Gastrocnemius medialis (tissue), 4 donors: ENCODE measurements around the gene ZNF124. TPM values are rescaled to one million over a fixed set of nuclear protein-coding genes. Genes with fewer than 3 reads are reported as not detected.
A peak's percentile ranks its signal among the peaks of the same experiment; 100 is the strongest.
"Not testable (repeated sequence)": the region's sequence is repeated elsewhere in the genome, so short reads cannot be mapped to it uniquely, and the experiment has no call there.

ENCODE experiments used
- ATAC-seq, 2 donors: fragments of 150-250 bp; one replicate each; pipeline ENCODE4 v1.9.1; 2016
- DNase-seq, 2 donors: peaks; one replicate each; pipeline ENCODE4 v3.0.0-alpha.2; 2019
- H3K27ac ChIP-seq, 4 donors: fragments of 200-600 bp; sonication (generic); 1 replicate in 1 of 4; 2 replicates in 3 of 4; pipeline ENCODE4 v1.5.1; 2016 to 2018; ENCODE audit warnings: mild to moderate bottlenecking in 2 of 4, moderate library complexity in 1 of 4
- H3K27me3 ChIP-seq, 3 donors: fragments of 200-600 bp; sonication (generic) in 2 of 3; 1 replicate in 1 of 3; 2 replicates in 2 of 3; pipeline versions ENCODE4 v1.5.1 to v1.6.0; 2016 to 2019; ENCODE audit warnings: mild to moderate bottlenecking in 1 of 3, moderate library complexity in 1 of 3
- H3K36me3 ChIP-seq, 2 donors: fragments of 200-600 bp; sonication (generic) in 1 of 2; one replicate each; pipeline ENCODE4 v1.5.1; 2017 to 2018
- H3K4me1 ChIP-seq, 2 donors: fragments of 200-600 bp; sonication (generic) in 1 of 2; one replicate each; pipeline ENCODE4 v1.5.1; 2016 to 2017; ENCODE audit warnings: mild to moderate bottlenecking in 2 of 2
- H3K4me3 ChIP-seq, 4 donors: fragments of 200-600 bp; sonication (generic) in 3 of 4; 1 replicate in 1 of 4; 2 replicates in 3 of 4; pipeline ENCODE4 v1.5.1; 2016 to 2019; ENCODE audit warnings: mild to moderate bottlenecking in 2 of 4
- H3K9me3 ChIP-seq, 3 donors: fragments of 200-600 bp; sonication (generic) in 2 of 3; 1 replicate in 1 of 3; 2 replicates in 2 of 3; pipeline ENCODE4 v1.5.1; 2016 to 2019
- POLR2A ChIP-seq, 2 donors: fragments of 450-650 bp; IDR thresholded peaks; one replicate each; pipeline ENCODE4 v1.6.1; 2017; ENCODE audit warnings: antibody characterized with exemption in 2 of 2, mild to moderate bottlenecking in 2 of 2, moderate library complexity in 2 of 2
- in situ Hi-C, 4 donors: fragments of 200-750 bp; cut with MboI; loops; one replicate each; pipeline versions ENCODE4 v1.15.0 to v1.8.0; 2017; ENCODE audit warnings: low sequenced_read_pairs in 4 of 4
- intact Hi-C: fragments of 100-400 bp; cut with DNase I; formaldehyde crosslinking; loops from one replicate; pipeline ENCODE4 v1.15.1; 2023; ENCODE audit warnings: low total_unique reads
- total RNA-seq, 4 donors: library from RNA; depleted of rRNA; stranded (reverse); fragments of >200 nt; gene quantifications; one replicate each; pipeline versions ENCODE4 v1.1.0 to v1.2.3, GENCODE V29; 2016
- TF ChIP-seq, protein P1 (sequence below), 5 experiments: fragments of 450-650 bp in 3 of 5; fragments of 200-600 bp in 2 of 5; sonication (generic) in 2 of 5; IDR thresholded peaks in 4 of 5; conservative IDR thresholded peaks in 1 of 5; 1 replicate in 4 of 5; 2 replicates in 1 of 5; pipeline ENCODE4 v1.5.1; 2016 to 2019; ENCODE audit warnings: antibody characterized with exemption in 5 of 5, mild to moderate bottlenecking in 3 of 5, moderate library complexity in 3 of 5

The ZNF124 gene
- 10 to 100 TPM in 1 of 4 donors, 1 to 10 TPM in 3; 5.4 to 10.3 (median 7.1) TPM for total RNA-seq

DNA sequence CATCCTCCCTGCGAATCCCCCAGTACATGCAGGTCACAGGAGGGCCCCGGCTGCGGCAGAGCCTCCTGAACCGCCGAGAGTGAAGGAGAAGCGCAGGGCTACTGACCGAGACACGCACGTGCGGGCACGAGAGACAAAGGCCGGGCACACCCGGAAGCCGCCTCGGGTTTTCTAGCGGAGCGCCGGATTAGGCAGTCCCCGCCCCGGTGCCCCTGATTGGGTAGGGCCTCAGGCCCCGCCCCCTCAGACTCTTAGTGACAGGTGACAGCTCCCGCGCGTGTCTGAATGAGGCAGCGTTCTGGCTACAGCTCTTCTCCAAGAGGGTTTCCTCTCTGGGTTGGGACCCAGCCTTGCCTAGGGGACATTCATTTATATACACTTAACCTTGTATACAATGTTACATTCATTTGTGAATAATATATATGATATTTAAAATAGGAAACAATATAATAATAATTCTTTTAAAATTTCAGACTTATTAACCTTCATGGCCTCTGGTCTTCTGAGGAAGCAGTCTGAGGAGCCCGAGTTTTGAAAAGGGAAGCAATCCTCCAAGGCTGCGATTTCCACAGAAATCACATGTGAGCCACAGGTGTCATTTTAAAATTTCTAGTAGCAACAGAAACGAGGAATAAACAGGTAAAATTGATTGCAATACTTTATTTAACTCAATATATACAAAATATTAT, at the start of gene ZNF124:
TSS of gene ZNF124 (minus strand) at position 146 of the 689 bp plus-strand sequence. CDS start at position 3, 143 bp downstream.
- intact Hi-C loops, result not testable (repeated sequence)

DNA sequence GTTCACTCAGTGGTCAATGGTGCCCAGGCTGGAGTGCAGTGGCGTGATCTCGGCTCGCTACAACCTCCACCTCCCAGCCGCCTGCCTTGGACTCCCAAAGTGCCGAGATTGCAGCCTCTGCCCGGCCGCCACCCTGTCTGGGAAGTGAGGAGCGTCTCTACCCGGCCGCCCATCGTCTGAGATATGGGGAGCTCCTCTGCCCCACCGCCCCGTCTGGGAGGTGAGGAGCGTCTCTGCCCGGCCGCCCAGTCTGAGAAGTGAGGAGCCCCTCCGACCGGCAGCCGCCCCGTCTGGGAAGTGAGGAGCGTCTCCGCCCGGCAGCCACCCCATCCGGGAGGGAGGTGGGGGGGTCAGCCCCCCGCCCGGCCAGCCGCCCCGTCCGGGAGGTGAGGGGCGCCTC, 48.5 kb upstream of the ZNF124 start:
- in situ Hi-C loops, H3K4me1 ChIP-seq, H3K9me3 ChIP-seq, ATAC-seq, intact Hi-C loops, H3K4me3 ChIP-seq, H3K27ac ChIP-seq, H3K27me3 ChIP-seq, H3K36me3 ChIP-seq, DNase-seq: not testable (repeated sequence)

More for the DNA sequence above, at the start of gene ZNF124:
- DNase-seq, H3K27me3 ChIP-seq, in situ Hi-C loops, H3K4me3 ChIP-seq, H3K36me3 ChIP-seq, H3K9me3 ChIP-seq, H3K4me1 ChIP-seq: not testable (repeated sequence)
- H3K27ac ChIP-seq, result peak within 1 kb of the TSS in 3 of 4 donors; percentile 37 to 63 (median 59)
- ATAC-seq, result peak; percentile 97

DNA sequence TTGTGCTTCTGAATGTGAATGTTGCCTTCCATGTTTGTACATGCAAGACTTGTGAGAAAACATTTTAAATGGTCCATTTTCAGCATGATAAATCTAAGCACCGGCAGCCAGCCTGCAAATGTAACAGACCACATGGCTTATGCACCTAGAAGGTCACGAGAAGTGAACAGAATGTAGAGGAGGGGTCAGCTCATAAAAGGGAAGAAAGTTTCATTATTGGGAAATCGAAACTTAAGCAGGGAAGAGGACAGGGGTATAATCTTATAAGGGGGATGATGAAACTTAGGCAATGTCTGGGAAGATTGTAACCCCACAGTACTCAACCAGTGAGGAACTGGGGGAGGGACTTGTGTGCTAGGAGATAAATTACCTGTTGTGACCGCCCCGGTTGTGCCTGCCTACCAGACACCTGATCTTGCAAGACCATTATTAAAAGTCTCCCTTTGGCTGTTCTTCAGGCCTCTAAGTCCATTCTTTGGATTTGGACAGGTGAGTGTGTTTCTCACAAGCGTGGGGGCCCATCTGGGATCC, 46.4 kb upstream of the ZNF124 start:
- H3K4me1 ChIP-seq, result no peaks in the 10 kb centered on the region
- intact Hi-C loops (no loop called here), in situ Hi-C loops (no loop called here)
- no peaks in the 10 kb centered on the region for H3K36me3 ChIP-seq
- H3K27ac ChIP-seq, result no peak overlapping the region
- DNase-seq (no peak), ATAC-seq (no peak)
- TF ChIP-seq, protein P1, sequence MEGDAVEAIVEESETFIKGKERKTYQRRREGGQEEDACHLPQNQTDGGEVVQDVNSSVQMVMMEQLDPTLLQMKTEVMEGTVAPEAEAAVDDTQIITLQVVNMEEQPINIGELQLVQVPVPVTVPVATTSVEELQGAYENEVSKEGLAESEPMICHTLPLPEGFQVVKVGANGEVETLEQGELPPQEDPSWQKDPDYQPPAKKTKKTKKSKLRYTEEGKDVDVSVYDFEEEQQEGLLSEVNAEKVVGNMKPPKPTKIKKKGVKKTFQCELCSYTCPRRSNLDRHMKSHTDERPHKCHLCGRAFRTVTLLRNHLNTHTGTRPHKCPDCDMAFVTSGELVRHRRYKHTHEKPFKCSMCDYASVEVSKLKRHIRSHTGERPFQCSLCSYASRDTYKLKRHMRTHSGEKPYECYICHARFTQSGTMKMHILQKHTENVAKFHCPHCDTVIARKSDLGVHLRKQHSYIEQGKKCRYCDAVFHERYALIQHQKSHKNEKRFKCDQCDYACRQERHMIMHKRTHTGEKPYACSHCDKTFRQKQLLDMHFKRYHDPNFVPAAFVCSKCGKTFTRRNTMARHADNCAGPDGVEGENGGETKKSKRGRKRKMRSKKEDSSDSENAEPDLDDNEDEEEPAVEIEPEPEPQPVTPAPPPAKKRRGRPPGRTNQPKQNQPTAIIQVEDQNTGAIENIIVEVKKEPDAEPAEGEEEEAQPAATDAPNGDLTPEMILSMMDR (IDR thresholded peaks at IDR 0.05 in 4 of 5, conservative IDR thresholded peaks at IDR 0.05 in 1 of 5), result no peak
- TF ChIP-seq POLR2A (IDR thresholded peaks at IDR 0.05), result no peak
- no peaks in the 10 kb centered on the region for H3K9me3 ChIP-seq
- peaks cover 0 to 2% (median 0%) of the 10 kb centered on the region in 3 donors for H3K27me3 ChIP-seq
- H3K4me3 ChIP-seq, result no peak overlapping the region

DNA sequence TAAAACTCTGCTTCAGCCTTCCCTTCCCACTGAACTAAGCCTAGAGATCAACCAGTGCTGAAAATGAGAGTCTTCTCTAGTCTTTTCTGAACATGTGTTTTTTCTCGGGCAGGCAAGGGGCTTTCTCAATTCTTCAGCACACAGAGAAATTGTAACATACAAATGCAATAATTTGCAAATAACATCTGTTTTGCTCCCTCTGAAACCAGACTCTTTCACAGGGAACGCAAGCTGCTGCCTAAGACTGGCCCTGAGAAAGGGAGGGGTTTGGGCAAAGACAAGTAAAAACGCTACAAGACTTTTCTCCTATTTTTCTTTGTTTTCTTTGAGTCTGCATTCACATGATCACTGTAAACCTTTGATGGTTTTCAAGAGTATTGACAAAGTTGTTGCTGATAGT, 44.4 kb upstream of the ZNF124 start:
- H3K27me3 ChIP-seq, result no peaks in the 10 kb centered on the region
- H3K4me1 ChIP-seq, result no peaks in the 10 kb centered on the region
- no peak overlapping the region for H3K4me3 ChIP-seq
- TF ChIP-seq, protein P1 (IDR thresholded peaks at IDR 0.05 in 4 of 5, conservative IDR thresholded peaks at IDR 0.05 in 1 of 5), result no peak
- no peak for TF ChIP-seq POLR2A (IDR thresholded peaks at IDR 0.05)
- ATAC-seq (no peak), DNase-seq (no peak)
- no peak overlapping the region for H3K27ac ChIP-seq
- intact Hi-C loops (no loop called here), in situ Hi-C loops (no loop called here)
- H3K9me3 ChIP-seq, result no peaks in the 10 kb centered on the region
- H3K36me3 ChIP-seq, result no peaks in the 10 kb centered on the region

DNA sequence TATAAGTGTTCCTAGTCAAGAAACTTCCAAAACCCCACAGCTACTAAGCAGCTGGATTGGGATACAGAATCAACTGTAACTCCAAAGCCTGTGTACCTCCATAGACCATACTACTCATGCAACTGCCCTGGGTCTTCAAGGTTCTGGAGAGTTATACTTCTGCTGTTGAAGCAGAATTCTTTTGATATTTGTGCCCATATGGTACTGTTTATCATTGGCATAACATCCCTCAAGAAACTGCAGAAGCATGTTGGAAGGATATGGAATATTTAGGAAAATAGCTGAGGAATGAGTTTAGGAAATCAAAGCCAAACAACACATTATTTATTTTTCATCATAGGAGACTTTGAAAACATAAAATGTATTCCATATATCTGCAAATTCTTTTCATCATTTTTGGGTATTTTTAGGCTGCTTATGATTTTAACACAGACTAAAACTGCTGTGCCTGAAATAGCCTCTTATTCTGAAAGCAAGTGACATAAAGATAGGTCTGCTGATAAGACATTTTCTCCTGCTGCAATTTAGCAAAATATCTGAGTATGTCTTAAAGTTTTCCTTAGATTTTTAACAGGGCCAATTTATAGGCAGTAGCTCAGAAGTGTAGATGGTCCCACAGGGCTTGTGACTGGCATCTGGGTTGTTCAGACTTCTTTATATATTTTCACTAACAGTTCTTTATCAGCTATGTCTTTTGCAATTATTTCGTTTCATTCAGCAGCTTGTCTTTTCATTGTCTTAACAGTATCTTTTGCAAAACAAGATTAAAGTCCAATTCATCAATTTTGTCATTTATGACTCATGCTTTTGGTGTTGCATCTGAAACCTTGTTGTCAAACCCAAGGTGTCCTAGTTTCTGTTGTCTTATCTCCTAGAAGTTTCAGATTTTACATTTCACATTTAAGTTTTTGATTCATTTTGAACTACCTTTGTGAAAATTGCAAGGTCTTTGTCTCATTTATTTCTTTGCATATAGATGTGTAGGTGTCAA, 41.1 kb upstream of the ZNF124 start:
- H3K9me3 ChIP-seq, result no peaks in the 10 kb centered on the region
- in situ Hi-C loops, result no loop called here
- peaks cover 16 to 18% of the 10 kb centered on the region in 2 donors for H3K4me1 ChIP-seq
- no peak for TF ChIP-seq POLR2A (IDR thresholded peaks at IDR 0.05)
- TF ChIP-seq, protein P1 (IDR thresholded peaks at IDR 0.05 in 4 of 5, conservative IDR thresholded peaks at IDR 0.05 in 1 of 5), result no peak
- intact Hi-C loops, result loop anchor here (5.0 kb wide), 2 partner anchors 46 to 119 kb away; partner anchors contain the start of gene ZNF496
- H3K36me3 ChIP-seq, result no peaks in the 10 kb centered on the region
- DNase-seq (no peak), ATAC-seq (no peak)
- H3K4me3 ChIP-seq, result no peak overlapping the region
- no peak overlapping the region for H3K27ac ChIP-seq
- H3K27me3 ChIP-seq, result no peaks in the 10 kb centered on the region
